ENCODE results near the gene OPA1. TPM values are rescaled to one million over a fixed set of nuclear protein-coding genes. Genes with fewer than 3 reads are reported as not detected.

OPA1 gene
- total RNA-seq, 1 experiment from 2014 or later, result 75.4 TPM

DNA sequence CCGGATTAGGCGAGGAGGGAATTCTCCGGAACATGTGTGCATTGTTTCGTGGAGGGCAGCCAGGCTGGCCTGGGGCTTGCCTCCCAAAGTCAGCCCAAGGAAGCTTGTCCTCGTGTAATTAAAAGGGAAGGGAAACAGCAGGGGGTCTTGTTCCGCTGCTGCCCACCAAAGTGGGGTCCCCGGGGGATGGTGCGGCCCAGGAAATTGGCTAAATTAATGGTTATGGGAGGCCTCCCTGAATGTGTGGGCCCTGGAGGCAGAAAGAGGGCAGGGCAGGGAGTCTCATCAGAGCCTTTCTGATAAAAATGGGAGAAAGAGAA is 118.1 kb downstream of the OPA1 start:
- no peak overlapping the region for H2BK120ac ChIP-seq (ENCODE audit: low read depth, low read length, poor library complexity, severe bottlenecking)
- H2BK15ac ChIP-seq (ENCODE audit: low read depth, low read length), result no peak overlapping the region
- H4K8ac ChIP-seq (replicated peaks; ENCODE audit: insufficient read length, low read depth, low read length), result no peak overlapping the region
- no peak overlapping the region for H3T11ph ChIP-seq (ENCODE audit: low read length)
- no peak overlapping the region for H3K18ac ChIP-seq (ENCODE audit: insufficient read length, low read depth, low read length)
- no peaks in the 10 kb centered on the region for H3K23me2 ChIP-seq (ENCODE audit: insufficient read length, low read depth, low read length, poor library complexity, severe bottlenecking)
- H2AFZ ChIP-seq (ENCODE audit: low read length), result no peak overlapping the region
- Mint-ChIP-seq H3K27me3 (ENCODE audit: low read depth) (peaks cover 30% of the 10 kb centered on the region), H3K36me3 (ENCODE audit: insufficient read depth in 1 of 3, low read depth in 3 of 3) (peaks cover 23 to 34% (median 33%) of the 10 kb centered on the region in 3 experiments), H3K9me3 (peaks cover 35 to 37% of the 10 kb centered on the region in 2 experiments), H3K4me3 (no peak overlapping the region; a peak in 2 of 5 replicates), H3K4me1 (peaks cover 23 to 38% of the 10 kb centered on the region in 2 experiments), H3K27ac (peak overlapping the region; percentile 70 to 94 (median 93); a peak in 4 of 7 replicates)
- no peaks in the 10 kb centered on the region for H3K79me1 ChIP-seq (ENCODE audit: insufficient read depth, low read depth, low read length, poor library complexity, severe bottlenecking)
- H3K4ac ChIP-seq (ENCODE audit: low read depth, low read length), result no peak overlapping the region
- no peaks in the 10 kb centered on the region for H3K27me3 ChIP-seq (ENCODE audit: insufficient read depth, low read length)
- H3K4me2 ChIP-seq (ENCODE audit: insufficient read depth, insufficient read length, low read length), result no peak overlapping the region
- H3K79me2 ChIP-seq (ENCODE audit: insufficient read depth, low read length), result no peaks in the 10 kb centered on the region
- H2BK12ac ChIP-seq (ENCODE audit: insufficient read length, low read depth, low read length), result no peak overlapping the region
- no peak for DNase-seq
- peaks cover 22% of the 10 kb centered on the region for H3K9me3 ChIP-seq (ENCODE audit: control insufficient read depth, low read depth, low read length)
- H2AK5ac ChIP-seq (ENCODE audit: insufficient read length, low read length), result no peak overlapping the region
- no peak overlapping the region for H4K91ac ChIP-seq (ENCODE audit: insufficient read length, low read depth, low read length)
- TF ChIP-seq, protein P1, sequence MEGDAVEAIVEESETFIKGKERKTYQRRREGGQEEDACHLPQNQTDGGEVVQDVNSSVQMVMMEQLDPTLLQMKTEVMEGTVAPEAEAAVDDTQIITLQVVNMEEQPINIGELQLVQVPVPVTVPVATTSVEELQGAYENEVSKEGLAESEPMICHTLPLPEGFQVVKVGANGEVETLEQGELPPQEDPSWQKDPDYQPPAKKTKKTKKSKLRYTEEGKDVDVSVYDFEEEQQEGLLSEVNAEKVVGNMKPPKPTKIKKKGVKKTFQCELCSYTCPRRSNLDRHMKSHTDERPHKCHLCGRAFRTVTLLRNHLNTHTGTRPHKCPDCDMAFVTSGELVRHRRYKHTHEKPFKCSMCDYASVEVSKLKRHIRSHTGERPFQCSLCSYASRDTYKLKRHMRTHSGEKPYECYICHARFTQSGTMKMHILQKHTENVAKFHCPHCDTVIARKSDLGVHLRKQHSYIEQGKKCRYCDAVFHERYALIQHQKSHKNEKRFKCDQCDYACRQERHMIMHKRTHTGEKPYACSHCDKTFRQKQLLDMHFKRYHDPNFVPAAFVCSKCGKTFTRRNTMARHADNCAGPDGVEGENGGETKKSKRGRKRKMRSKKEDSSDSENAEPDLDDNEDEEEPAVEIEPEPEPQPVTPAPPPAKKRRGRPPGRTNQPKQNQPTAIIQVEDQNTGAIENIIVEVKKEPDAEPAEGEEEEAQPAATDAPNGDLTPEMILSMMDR (conservative IDR thresholded peaks at IDR 0.05), result no peak
- H3K27ac ChIP-seq (ENCODE audit: insufficient read length, low read depth, low read length), result no peak overlapping the region
- no peak overlapping the region for H4K5ac ChIP-seq (ENCODE audit: insufficient read length, low read depth, low read length)
- H3K4me1 ChIP-seq (ENCODE audit: insufficient read depth, low read length), result no peaks in the 10 kb centered on the region; the same call in 1 of the 2 replicates
- no peak overlapping the region for H2BK5ac ChIP-seq (ENCODE audit: insufficient read length, low read length)
- H3K23ac ChIP-seq (ENCODE audit: insufficient read length, low read depth, low read length), result no peak overlapping the region
- H3K9ac ChIP-seq (ENCODE audit: extremely low read depth, insufficient read length, low read length), result no peak overlapping the region
- no peak overlapping the region for H3K14ac ChIP-seq (ENCODE audit: insufficient read depth, low read length)
- H4K20me1 ChIP-seq (ENCODE audit: control insufficient read depth, insufficient read depth, insufficient read length), result no peaks in the 10 kb centered on the region
- H3K56ac ChIP-seq (ENCODE audit: insufficient read length, low read depth, low read length), result no peak overlapping the region
- WGBS (ENCODE audit: extremely low coverage, insufficient read length, low lambda C conversion rate), result no CpG with 5 or more reads among the region's 8 CpGs
- no peak overlapping the region for H2BK20ac ChIP-seq (ENCODE audit: low read depth, low read length, poor library complexity, severe bottlenecking)
